Neural crest cell (in vitro differentiated cells): ENCODE measurements around the gene KRT74. TPM values are rescaled to one million over a fixed set of nuclear protein-coding genes. Genes with fewer than 3 reads are reported as not detected.

Experiments used
- DNase-seq: peaks from one replicate; pipeline ENCODE4 v3.0.0; 2021; ENCODE audit warnings: low read depth, mixed read lengths, low spot score
- H3K27ac Mint-ChIP-seq: one replicate; pipeline ENCODE4 v1.8.0; 2021; ENCODE audit warnings: mild to moderate bottlenecking, mixed read lengths; ENCODE audit not compliant: unreplicated experiment
- H3K27me3 Mint-ChIP-seq: 2 replicates; pipeline ENCODE4 v1.8.0; 2021; ENCODE audit warnings: low read depth, mild to moderate bottlenecking, mixed read lengths
- H3K36me3 Mint-ChIP-seq: 2 replicates; pipeline ENCODE4 v1.8.0; 2021; ENCODE audit warnings: low read depth, mild to moderate bottlenecking, mixed read lengths
- H3K4me1 Mint-ChIP-seq: 2 replicates; pipeline ENCODE4 v1.8.0; 2021; ENCODE audit warnings: mixed read lengths
- H3K4me3 Mint-ChIP-seq: one replicate; pipeline ENCODE4 v1.8.0; 2021; ENCODE audit warnings: mild to moderate bottlenecking, mixed read lengths
- H3K9me3 Mint-ChIP-seq: 2 replicates; pipeline ENCODE4 v1.8.0; 2021; ENCODE audit warnings: mixed read lengths
- CTCF ChIP-seq: fragments of 200-600 bp; sonication (generic); conservative IDR thresholded peaks from 2 replicates; pipeline ENCODE4 v1.5.0; 2021; ENCODE audit warnings: antibody characterized with exemption, mild to moderate bottlenecking
- total RNA-seq: library from RNA; stranded (reverse); gene quantifications from 2 replicates; pipeline ENCODE4 v1.2.1, GENCODE V29; 2021

The KRT74 gene
- total RNA-seq, 1 donor from 2014 or later = not detected

- Mint-ChIP-seq H3K4me3 (no peak overlapping the region), H3K4me1 (no peaks in the 10 kb centered on the region), H3K9me3 (no peaks in the 10 kb centered on the region), H3K27ac (no peak overlapping the region), H3K27me3 (peaks cover 15% of the 10 kb centered on the region), H3K36me3 (no peaks in the 10 kb centered on the region)
- no peak for DNase-seq
- TF ChIP-seq CTCF = no peak
Measured at GRCh38 chr12:52581066-52581465, 7.4 kb upstream of the KRT74 start.

- H3K27me3 Mint-ChIP-seq = peaks cover 15% of the 10 kb centered on the region
- H3K36me3 Mint-ChIP-seq = no peaks in the 10 kb centered on the region
- no peaks in the 10 kb centered on the region for H3K4me1 Mint-ChIP-seq
- no peak overlapping the region for H3K27ac Mint-ChIP-seq
- H3K4me3 Mint-ChIP-seq = no peak overlapping the region
- DNase-seq = no peak
- H3K9me3 Mint-ChIP-seq = no peaks in the 10 kb centered on the region
- TF ChIP-seq CTCF = no peak
Measured at GRCh38 chr12:52580496-52580895, 6.9 kb upstream of the KRT74 start.

- H3K27ac Mint-ChIP-seq = no peak overlapping the region
- no peaks in the 10 kb centered on the region for H3K36me3 Mint-ChIP-seq
- no peaks in the 10 kb centered on the region for H3K9me3 Mint-ChIP-seq
- H3K4me1 Mint-ChIP-seq = no peaks in the 10 kb centered on the region
- TF ChIP-seq CTCF = no peak
- no peak for DNase-seq
- no peak overlapping the region for H3K4me3 Mint-ChIP-seq
- peaks cover 12% of the 10 kb centered on the region for H3K27me3 Mint-ChIP-seq
Measured at GRCh38 chr12:52579468-52580465, 6.1 kb upstream of the KRT74 start.

GRCh38 chr12:52578469-52578868 is 4.8 kb upstream of the KRT74 start:
- no peak for TF ChIP-seq CTCF
- Mint-ChIP-seq H3K4me1 (no peaks in the 10 kb centered on the region), H3K36me3 (no peaks in the 10 kb centered on the region), H3K27ac (no peak overlapping the region), H3K9me3 (no peaks in the 10 kb centered on the region), H3K4me3 (no peak overlapping the region), H3K27me3 (peaks cover 12% of the 10 kb centered on the region)
- DNase-seq = no peak

GRCh38 chr12:52577316-52577715 is 3.7 kb upstream of the KRT74 start:
- Mint-ChIP-seq H3K9me3 (no peaks in the 10 kb centered on the region), H3K27me3 (peaks cover 12% of the 10 kb centered on the region), H3K4me3 (no peak overlapping the region), H3K4me1 (no peaks in the 10 kb centered on the region), H3K36me3 (no peaks in the 10 kb centered on the region), H3K27ac (no peak overlapping the region)
- TF ChIP-seq CTCF = no peak
- no peak for DNase-seq
